HG02759 (cell line): ENCODE measurements around the gene TBL1Y.
A peak's percentile ranks its signal among the peaks of the same experiment; 100 is the strongest.
"Not testable (repeated sequence)": the region's sequence is repeated elsewhere in the genome, so short reads cannot be mapped to it uniquely, and the experiment has no call there.

ENCODE experiments used
- ATAC-seq: cut with Tn5 transposase; IDR thresholded peaks from one replicate; pipeline ENCODE4 v1.9.1; 2021; ENCODE audit warnings: mild to moderate bottlenecking, moderate library complexity; ENCODE audit not compliant: unreplicated experiment

Gene TBL1Y

DNA sequence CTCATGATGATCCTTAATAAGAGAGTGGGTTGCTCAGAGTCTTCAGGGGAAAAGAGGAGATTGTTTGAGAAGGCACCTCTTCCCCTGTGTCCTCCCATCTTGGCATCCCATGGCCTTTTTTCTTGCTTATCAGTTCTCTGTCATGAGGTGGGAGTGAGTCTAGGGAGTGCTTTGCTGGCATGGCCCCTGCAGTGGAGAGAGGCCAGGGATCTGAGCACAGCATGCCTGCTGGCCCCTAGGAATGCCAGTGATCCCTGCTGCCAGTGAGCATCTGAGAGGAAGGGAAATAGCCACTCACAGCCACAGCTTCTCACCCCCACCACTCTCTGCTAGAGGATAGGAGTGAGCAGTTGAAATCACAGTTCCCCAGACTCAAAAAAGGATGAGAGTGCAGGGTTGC is 168.2 kb downstream of the TBL1Y start:
- no peak for ATAC-seq

DNA sequence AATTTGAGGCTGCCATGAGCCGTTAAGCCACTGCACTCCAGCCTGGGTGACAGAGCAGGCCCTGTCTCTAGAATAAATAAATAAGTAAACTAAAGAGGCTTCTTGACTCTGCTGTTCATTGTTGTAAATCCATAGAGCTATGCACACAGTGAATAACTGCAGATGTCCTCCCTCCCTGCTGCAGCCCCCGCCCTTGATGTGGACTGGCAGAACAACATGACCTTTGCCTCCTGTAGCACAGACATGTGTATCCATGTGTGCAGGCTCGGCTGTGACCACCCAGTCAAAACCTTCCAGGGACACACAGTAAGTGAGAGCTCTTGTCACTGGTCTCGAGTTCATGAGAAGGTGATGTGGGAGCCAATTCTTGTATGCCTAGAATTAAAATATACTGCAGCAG is 170.1 kb downstream of the TBL1Y start:
- not testable (repeated sequence) for ATAC-seq

DNA sequence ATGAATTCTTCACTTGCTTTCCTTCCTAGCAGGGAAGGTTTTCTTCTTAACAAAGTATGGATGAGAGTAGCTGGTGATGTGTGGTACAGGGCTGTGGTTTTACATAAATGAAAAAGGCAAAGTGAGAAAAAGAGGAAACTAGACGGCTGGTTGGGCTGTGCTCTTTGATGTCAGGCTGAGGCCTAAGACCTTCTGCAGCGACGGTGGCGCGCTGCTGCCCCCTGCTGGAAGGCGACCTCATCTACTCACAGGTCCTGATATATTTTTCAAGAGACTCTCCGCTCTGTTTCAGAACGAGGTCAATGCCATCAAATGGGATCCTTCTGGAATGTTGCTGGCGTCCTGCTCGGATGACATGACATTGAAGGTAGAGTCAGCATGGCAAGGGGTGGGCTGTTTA is 175.1 kb downstream of the TBL1Y start:
- peak; percentile 95 for ATAC-seq

DNA sequence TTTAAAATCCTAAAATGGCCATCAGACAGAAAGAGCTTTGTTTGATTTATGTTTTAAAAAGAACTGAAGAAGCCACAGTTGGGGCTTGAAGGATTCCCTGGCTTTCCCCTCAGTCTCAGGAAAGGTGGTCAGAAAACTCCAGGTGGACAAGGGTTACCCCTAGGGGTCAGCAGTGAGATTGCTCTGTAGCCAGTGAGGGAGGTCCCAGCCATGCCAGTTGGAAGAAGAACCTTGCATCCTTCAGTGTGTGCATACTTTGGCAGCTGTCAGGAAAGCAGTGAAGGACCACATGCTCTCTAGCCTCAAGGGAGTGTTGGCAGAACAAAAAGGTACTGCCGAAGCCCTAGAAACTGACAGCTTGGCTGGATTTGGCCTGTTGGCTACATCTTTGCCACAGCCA is 182.3 kb downstream of the TBL1Y start:
- no peak for ATAC-seq

DNA sequence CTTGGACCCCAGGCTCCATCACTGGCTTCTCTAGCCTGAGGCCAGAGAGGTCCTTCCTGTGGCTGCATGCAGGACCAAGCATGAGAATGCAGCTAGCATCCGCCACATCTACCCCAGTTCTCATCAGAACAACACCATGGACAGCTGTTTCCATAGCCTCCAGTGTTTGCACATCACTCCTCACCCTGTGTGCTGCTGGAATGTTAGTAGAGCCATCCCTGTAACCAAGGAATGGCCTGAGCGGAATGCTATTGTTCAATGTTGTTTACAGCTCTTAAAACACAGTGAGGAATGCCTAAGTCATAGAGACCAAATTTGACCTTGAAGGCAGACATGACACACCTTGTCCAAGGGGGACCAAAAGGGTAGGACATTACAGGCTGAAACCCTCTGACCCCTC is 183.9 kb downstream of the TBL1Y start:
- ATAC-seq: no peak

DNA sequence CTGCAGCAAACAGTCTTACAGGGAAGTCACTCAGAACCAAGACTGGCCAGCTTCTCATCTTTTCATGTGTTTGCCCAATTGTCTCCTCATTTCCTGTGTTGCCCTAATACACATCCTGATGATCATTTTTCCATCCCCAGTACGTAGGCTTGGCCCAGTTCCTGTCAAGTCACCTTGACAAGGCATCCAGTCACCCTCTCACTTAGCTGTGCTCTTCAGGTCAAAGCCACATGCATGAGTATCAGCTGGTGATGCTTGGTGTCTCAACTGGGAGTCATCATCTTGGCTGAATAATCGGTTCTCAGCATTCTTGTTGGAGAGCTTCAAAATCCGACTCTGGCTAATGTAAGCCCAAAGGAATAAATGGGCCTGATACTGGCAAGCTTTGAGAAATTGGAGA is 186.5 kb downstream of the TBL1Y start:
- no peak for ATAC-seq

DNA sequence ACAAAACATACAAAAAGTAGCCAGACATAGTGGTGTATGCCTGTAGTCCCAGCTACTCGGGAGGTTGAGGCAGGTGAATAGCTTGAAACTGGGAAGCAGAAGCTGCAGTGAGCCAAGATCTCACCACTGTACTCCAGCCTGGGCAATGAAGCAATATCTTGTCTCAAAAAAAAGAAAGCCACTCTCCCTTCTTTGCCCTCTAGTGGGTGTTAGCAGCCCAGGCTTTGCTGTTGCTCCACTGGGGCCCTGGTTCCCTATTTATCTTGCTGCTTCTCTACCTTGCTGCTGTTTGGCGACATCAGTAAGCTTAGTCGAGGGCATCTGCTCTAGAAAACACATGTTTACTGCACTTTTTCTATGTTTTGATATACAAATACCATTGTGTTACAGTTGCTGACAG is 189.2 kb downstream of the TBL1Y start:
- no peak for ATAC-seq

DNA sequence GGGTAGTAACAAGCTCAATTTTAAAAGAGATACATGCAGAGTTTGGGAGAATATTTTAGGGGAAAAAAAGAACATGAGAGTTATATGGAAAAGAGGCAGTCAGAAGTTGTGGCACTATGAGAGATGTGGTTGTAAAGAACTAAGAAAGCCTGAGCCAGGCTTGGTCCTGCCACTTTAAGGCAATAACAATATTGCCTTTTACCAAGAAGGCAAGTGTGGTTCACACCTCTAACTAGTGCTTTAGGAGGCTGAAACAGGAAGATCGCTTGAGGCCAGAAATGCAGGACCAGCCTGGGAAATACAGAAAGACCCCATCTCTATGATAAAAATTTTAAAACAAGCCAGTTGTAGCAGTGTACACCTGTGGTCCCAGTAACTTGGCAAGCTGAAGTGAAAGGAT is 192.2 kb downstream of the TBL1Y start:
- ATAC-seq: no peak

DNA sequence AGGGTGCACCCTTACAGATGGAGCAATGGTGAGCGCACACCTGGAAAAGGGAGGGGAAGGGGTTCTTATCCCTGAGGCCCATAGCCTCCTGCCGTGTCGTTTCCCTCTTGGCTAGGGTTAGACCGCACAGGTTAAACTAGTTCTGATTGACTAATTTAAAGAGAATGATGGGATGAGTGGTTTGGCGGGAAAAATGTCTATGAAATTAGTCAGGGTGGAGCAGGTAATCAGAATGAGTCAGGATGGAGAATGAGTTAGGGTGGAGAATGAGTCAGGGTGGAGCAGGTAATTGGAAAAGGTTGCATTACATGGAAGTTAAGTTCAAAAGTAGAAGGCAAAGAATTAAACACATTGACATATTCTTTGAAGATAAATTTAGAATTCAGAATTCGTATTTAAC is 196.7 kb downstream of the TBL1Y start:
- ATAC-seq: no peak

DNA sequence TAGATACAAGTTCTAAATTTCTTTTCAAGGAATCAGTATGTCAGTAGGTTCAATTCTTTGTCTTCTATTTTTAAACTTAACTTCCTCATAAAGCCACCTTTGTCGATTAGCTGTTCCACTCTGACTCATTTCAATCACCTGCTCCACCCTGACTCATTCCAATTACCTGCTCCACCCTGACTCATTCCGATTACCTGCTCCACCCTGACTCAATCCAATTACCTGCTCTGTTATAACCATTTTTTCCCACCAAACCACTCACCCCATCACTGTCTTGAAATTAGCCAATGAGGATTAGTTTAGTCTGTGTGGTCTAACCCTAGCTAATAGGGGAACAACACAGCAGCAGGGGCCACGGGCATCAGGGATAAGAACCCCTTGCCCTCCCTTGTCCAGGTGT is 199.6 kb downstream of the TBL1Y start:
- ATAC-seq: no peak

DNA sequence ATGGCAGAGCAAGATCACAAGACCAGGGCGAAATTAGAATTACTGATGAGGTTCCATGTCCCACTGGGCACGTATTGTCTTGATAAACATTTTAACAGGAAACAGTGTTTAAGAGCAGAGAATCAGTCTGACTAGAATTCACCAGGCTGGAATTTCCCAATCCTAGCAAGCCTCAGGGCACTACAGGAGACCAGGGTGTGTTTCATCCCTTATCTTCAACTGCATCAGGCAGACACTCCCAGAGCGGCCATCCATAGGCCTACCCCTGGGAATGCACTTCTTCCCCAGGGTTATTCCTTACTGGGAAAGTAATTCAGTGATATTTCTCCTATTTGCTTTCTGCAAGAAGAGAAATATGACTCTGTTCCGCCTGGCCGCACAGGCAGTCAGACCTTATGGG is 205.4 kb downstream of the TBL1Y start:
- no peak for ATAC-seq

DNA sequence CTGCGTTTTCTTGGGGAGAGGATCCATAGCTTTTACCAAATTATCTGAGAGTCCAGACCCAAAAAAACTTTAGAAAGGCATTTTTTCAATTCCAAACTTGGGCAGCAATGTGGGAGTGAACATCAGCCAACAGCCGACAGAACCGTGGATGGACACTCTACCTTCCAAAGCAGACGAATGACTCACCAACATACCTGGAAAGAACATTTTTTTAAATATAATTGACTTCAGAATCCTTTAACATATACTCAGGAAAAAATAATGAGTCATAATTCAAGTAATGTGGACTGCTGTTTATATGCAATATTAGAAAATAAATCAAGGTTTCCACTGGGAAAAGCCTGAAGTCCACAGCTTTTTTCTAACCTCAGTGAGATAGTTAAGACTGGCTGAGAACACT is 211.7 kb downstream of the TBL1Y start:
- no peak for ATAC-seq

DNA sequence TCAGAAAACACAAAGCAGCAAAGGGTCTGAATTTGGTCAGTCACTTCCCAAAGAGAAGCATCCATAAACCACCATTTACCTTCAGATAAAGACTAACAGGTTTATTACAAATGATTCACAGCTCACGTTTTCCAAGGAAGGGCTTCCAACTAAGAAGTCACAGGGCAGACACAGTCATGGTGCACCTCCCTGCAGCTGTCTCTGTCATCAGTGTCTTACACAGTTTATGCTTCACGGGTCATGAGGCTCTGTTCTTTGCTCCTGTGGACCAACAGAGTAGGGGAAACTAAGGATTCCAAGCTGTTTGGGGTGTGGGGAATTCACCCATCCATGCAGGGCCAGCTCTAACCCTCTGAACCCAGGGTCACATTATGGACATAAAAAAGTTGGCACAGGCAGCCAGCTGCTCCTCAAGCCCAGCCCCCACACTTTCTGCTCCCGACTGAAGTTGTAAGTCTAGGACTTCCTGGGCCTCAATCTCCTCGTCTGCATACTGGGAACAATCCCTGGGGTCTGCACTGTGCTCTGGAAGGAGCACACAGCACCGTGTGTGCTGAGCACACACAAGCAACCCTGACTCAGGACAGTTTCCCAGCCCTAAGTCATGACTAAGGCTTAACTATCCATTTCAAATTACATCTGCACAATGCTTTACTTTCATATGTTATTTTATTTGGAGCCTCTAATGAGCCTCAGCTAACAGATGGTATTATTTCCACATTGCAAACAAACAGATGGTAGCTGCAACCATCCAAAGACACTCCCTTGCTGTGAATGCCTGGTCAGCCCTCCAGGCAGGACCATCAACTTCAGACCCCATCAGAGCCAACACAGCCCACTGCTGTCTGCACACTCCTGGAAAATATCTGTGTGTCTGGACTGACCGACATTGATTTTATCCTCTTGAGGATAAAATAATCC is 214.9 kb downstream of the TBL1Y start:
- no peak for ATAC-seq

DNA sequence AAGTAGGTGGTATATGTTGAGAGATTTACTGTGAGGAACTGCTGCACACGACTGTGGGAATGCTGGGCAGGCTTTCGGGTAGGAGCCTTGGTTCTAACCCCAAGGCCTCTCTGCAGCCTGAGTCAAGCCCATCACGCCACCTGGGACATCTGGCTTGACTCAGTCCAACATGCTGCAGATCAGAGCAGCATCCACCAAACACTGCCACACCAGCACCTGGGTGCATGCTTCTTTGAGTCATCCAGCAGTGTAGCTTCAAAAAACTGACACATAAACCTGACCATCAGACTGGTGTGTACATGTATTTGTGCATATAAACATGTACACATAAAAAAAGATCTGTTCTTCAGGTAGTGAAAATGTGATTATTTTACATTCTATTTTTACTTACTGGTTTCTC is 217.7 kb downstream of the TBL1Y start:
- no peak for ATAC-seq
